Activated CD8-positive, alpha-beta T cell treated with anti-CD3 and anti-CD28 coated beads for 36 hours (primary cell): ENCODE measurements around the gene TTC23. TPM values are rescaled to one million over a fixed set of nuclear protein-coding genes. Genes with fewer than 3 reads are reported as not detected.

ENCODE experiments used
- ATAC-seq: fragments of 200-7000 bp; cut with Tn5 transposase; one replicate; pipeline ENCODE4 v1.10.0; 2021; ENCODE audit warnings: mild to moderate bottlenecking, moderate library complexity
- CTCF ChIA-PET: fragments of 350-600 bp; sonication (Branson Sonifier 250); formaldehyde crosslinking; loops from one replicate; lab custom pipeline; 2021; ENCODE audit warnings: antibody characterized with exemption; lab: Charles Lee
- POLR2A ChIA-PET: fragments of 350-600 bp; sonication (Branson Sonifier 250); formaldehyde crosslinking; loops from one replicate; lab custom pipeline; 2021; ENCODE audit warnings: antibody characterized with exemption; lab: Charles Lee
- DNase-seq: peaks from one replicate; pipeline ENCODE4 v3.0.0-alpha.2; 2020
- H3K27ac Mint-ChIP-seq: one replicate; pipeline ENCODE4 v1.8.0; 2021; ENCODE audit warnings: mild to moderate bottlenecking, mixed read lengths
- H3K27me3 Mint-ChIP-seq: one replicate; pipeline ENCODE4 v1.8.0; 2021; ENCODE audit warnings: mixed read lengths
- H3K36me3 Mint-ChIP-seq: one replicate; pipeline ENCODE4 v1.8.0; 2021; ENCODE audit warnings: low read depth, mixed read lengths
- H3K4me1 Mint-ChIP-seq: one replicate; pipeline ENCODE4 v1.8.0; 2021; ENCODE audit warnings: low read depth, mixed read lengths
- H3K4me3 Mint-ChIP-seq: one replicate; pipeline ENCODE4 v1.8.0; 2021; ENCODE audit warnings: mild to moderate bottlenecking, moderate library complexity, mixed read lengths
- H3K9me3 Mint-ChIP-seq: one replicate; pipeline ENCODE4 v1.8.0; 2021; ENCODE audit warnings: mixed read lengths
- CTCF ChIP-seq: fragments of 200-600 bp; IDR thresholded peaks from one replicate; pipeline ENCODE4 v1.8.0; 2022; ENCODE audit warnings: antibody characterized with exemption, mild to moderate bottlenecking
- intact Hi-C: fragments of 100-400 bp; cut with micrococcal nuclease; formaldehyde crosslinking; loops from one replicate; pipeline ENCODE4 v1.10.0; 2022
- total RNA-seq, 2 experiments: library from RNA; stranded (reverse); gene quantifications; one replicate each; pipeline ENCODE4 v1.2.3, GENCODE V29; 2021

Gene TTC23
- total RNA-seq, 2 experiments from 2014 or later = 4.3 to 4.4 TPM

- ChIA-PET POLR2A (interaction anchor here (0.6 kb wide), 1 partner anchor 1140 kb away, joined by 3 read pairs; no protein-coding TSS in a partner anchor), CTCF (interaction anchor here (1.0 kb wide), 1 partner anchor 14 kb away, joined by 3 read pairs; no protein-coding TSS in a partner anchor)
- no peaks in the 10 kb centered on the region for H3K27me3 Mint-ChIP-seq
- H3K4me3 Mint-ChIP-seq = no peak overlapping the region
- no peaks in the 10 kb centered on the region for H3K9me3 Mint-ChIP-seq
- intact Hi-C loops = no loop called here
- no peaks in the 10 kb centered on the region for H3K36me3 Mint-ChIP-seq
- H3K4me1 Mint-ChIP-seq = no peaks in the 10 kb centered on the region
- no peak for TF ChIP-seq CTCF
- ATAC-seq = no peak
- DNase-seq = no peak
- no peak overlapping the region for H3K27ac Mint-ChIP-seq
These were observed 130.4 kb downstream of the TTC23 start for GRCh38 chr15:99118801-99119546.

GRCh38 chr15:99118258-99118632 lies 131.1 kb downstream of the TTC23 start:
- intact Hi-C loops = no loop called here
- Mint-ChIP-seq H3K27me3 (no peaks in the 10 kb centered on the region), H3K27ac (no peak overlapping the region), H3K36me3 (no peaks in the 10 kb centered on the region), H3K4me1 (no peaks in the 10 kb centered on the region), H3K9me3 (no peaks in the 10 kb centered on the region), H3K4me3 (no peak overlapping the region)
- ChIA-PET POLR2A (no interaction called here), CTCF (no interaction called here)
- no peak for ATAC-seq
- no peak for TF ChIP-seq CTCF
- no peak for DNase-seq

- POLR2A ChIA-PET = no interaction called here
- intact Hi-C loops = no loop called here
- DNase-seq (no peak), ATAC-seq (no peak)
- no peaks in the 10 kb centered on the region for H3K4me1 Mint-ChIP-seq
- H3K36me3 Mint-ChIP-seq = no peaks in the 10 kb centered on the region
- H3K4me3 Mint-ChIP-seq = no peak overlapping the region
- H3K9me3 Mint-ChIP-seq = no peaks in the 10 kb centered on the region
- no peak for TF ChIP-seq CTCF
- H3K27me3 Mint-ChIP-seq = no peaks in the 10 kb centered on the region
- CTCF ChIA-PET = no interaction called here
- H3K27ac Mint-ChIP-seq = no peak overlapping the region
These were observed 131.7 kb downstream of the TTC23 start for GRCh38 chr15:99117563-99118257.

- no peaks in the 10 kb centered on the region for H3K9me3 Mint-ChIP-seq
- ATAC-seq = no peak
- no peak for DNase-seq
- TF ChIP-seq CTCF = no peak
- no peaks in the 10 kb centered on the region for H3K4me1 Mint-ChIP-seq
- no peaks in the 10 kb centered on the region for H3K27me3 Mint-ChIP-seq
- H3K27ac Mint-ChIP-seq = no peak overlapping the region
- no peak overlapping the region for H3K4me3 Mint-ChIP-seq
- POLR2A ChIA-PET = no interaction called here
- intact Hi-C loops = no loop called here
- CTCF ChIA-PET = no interaction called here
- no peaks in the 10 kb centered on the region for H3K36me3 Mint-ChIP-seq
These were observed 132.3 kb downstream of the TTC23 start for GRCh38 chr15:99117111-99117510.
